GM04504 (cell line): ENCODE results near the gene MICALL2.

Experiments
- DNase-seq: peaks from one replicate; pipeline ENCODE4 v3.0.0-alpha.2; 2012; ENCODE audit warnings: low read depth

The MICALL2 gene

DNA sequence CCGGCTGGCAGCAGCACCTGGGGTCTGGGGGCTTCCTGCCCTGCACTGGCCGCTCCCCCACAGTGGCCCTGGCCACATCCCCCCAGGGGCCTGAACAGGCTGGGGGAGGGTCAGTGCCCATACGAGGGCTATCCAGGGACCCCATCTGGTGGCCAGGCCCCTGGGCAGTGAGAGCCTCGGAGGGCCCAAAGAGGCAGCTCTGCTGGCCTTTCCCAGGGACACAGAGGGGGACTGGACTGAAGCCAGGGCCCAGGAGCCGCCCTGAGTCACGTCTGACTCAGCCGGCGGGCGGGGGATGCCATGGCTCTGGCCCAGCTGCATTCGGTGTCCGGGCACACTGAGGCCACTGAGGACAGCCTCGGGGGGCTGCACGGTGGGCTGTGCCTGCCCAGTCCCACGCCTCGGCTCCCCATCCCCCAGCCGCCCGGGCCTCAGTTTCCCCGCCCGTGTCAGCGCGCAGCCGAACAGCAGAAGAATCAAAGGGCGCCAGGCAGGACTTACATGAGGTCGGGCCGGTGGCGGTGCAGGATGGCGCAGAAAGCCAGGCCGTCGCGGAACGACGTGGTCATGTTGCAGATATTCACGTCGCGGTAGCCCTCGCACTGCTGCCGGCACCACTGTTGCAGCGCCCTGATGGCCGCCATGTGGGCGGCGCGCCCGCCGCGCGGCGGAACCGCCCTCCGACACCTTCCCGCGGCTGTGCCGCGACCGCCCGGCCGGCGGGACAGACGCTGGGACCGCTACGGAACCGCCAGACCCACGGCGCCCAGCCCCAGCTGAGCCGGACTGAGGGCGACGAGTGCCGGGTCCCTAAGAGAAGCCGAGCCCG lies at the start of gene MICALL2:
TSS of gene MICALL2 (minus strand) at position 788 of the 829 bp plus-strand sequence. CDS start at position 644, 144 bp downstream.
- peak; percentile 81 for DNase-seq

DNA sequence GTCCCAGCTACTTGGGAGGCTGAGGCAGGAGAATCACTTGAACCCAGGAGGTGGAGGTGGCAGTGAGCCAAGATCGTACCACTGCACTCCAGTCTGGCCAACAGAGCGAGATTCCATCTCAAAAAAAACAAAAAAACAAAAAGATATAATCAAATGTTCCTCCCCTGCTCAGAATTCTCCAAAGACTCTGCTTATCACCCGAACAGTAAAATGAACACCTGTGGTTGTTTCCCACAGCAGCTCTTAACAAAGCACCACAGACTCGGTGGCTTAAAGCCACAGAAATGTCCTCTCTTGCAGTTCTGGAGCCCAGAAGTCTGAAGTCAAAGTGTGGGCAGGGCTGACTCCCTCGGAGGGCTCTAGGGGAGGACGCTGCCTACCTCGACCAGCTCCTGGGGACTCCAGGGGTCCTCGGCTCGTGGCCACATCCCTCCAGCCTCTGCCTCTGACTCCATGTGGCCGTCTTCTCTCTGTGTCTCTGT lies 49.0 kb upstream of the MICALL2 start:
- no peak for DNase-seq

DNA sequence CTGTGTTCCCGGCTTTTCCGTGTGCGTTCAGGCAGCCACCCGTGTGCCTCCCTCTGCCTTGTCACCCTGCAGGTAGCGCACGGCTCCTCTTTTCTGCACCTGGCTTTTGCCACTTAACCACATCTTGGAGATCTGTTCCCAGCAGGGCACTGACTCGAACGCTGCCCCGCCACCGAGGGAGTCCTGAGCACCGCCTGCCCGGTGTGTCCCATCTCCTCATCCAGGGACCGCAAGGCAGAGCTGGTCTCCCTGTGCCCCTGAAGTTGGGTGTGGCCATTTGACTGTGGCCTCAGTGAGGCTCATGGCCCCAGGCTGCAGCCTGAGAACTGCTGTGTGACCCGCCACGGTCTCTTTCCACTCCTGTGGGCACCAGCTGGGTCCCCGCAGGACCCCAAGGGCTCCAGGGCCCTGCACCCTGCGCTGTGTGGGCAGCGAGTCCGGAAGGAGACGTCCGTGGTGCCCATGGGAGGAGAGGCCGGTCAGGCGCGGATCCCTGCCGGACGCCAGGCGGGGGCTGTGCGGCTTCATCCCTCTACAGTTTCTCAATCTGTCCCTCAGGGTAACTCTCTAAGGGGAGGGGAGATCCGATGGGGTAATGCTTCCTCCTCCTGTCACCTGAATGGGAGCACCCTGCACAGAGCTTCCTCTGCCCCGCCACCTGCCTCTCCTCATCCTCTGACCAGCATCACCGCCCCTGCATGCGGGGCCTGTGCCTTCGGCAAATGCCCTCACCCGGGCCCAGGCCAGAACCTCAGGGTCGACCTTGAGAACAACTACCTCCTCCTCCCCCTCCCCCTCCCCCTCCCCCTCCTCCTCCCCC lies 46.7 kb upstream of the MICALL2 start:
- no peak for DNase-seq

DNA sequence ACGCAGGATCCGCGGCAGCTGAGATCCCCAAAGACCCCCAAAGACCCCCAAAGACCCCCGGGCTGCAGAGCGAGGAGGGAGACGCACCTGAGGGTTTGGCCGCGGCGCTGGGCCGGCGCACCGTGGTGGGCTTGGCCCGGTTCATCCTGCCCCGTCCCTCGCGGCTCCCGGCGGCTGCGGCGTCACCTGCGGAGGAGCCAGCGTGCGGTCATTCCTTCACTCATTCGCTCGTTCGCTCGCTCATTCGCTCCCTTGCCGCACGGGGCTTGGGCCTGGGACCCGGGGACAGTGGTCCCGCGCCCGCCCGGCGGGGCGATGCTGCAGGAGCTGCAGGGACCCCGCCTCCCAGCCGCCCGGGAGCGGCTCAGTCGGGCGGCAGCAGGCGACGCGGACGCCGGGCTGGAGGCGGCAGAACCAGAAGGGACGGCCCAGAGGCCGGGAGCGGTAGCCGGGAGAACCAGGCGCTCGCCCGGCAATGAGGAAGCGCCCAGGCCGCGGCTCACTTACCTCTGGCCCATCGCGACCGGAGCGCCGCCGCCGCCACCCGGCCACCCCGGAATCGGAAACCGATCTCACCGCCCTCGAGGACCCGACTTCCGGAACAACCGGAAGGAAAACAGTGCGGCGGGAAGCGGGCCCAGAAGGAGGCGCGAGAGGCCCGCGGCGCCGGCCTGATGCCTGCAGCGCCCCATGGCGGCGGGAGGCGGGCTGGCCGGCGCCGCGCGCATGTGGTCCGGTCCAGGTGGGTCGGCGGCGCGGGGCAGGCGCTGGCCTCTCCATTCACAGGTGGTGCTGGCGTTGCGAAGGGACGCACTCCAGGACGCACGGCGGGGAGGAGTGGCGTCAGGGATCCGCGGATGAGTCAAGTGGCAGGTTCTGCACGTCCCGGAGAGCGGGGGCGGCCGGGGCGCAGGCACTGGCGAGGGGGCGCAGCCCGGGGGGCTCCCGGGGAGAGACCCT lies 44.8 kb upstream of the MICALL2 start, which contains the start of gene INTS1:
TSS of gene INTS1 (minus strand) at position 574 of the 960 bp plus-strand sequence. CDS start at position 145, 429 bp downstream.
- DNase-seq: peak; percentile 72

DNA sequence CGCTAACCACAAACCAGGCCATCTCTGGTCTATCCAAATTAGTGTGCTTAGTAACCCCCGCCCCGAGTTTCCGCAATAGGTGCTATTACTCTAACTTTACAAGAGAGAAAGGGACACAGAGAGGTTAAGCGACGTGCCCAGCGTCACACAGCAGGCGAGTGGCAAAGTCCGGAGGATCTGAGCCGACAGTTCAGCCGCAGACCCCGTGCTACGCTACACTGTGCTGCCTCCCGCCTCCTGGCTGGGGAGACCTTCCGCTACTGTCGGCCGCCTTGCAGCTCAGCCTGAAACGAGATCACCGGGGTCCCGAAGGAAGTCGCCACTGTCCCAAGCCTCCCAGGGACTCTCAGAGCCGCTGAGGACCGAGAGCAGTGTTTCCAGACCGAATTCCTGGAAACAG lies 44.1 kb upstream of the MICALL2 start:
- DNase-seq: no peak

DNA sequence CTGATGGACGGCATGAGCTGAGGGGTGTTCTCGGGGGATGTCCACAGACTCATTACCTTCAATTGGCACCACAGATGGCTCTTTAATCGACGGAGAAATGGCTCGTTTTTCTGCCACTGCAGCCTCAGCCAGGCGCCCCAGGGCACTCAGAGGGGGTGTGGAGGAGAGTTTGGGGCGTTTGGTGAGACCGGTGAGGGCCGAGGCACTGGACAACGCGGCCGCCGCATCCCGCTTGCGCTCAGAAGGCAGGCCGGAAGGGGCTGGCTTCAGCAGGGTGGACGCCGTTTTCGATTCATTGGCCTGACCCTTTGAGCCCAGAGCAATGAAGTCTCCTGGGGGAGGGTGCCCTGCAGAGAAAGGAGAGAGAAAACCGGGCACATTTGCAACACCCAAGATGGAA lies 43.6 kb upstream of the MICALL2 start:
- DNase-seq: no peak

DNA sequence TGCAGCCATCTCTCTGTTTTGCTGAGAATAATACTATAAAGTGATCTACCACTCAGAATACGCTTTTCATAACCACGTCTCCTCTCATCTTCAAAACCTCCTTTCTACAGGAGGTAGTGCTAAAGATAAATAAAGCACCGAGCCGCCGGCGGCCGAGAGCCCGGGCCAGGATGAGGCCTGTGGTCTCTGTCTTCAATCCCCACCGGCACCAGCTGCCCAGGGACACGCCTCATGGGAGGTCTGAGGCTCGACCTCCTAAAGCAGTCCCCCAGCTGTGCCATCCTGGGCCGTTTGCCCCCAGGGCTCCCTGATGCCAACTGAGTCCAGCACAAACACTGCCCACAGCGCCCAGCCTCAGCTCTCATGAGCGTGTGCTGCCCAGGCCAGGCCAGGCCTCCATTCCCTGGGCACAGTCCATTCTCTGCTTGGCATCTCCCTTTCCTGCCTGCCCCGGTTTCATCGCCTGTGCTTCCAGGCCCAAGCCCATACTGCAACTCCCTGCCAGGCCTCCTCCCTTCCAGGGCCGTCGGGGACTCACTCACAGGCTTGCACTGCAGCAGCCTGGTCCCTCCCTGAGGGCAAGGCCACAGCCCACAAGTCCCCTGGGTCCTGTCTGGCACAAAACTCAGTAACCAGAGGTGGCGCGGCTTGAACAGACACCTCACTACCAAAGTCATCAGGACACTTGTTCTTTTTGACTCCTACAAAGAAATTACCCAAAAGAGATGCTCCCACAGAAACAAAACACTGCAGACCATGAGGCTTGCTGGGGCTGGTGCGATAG lies 42.4 kb upstream of the MICALL2 start:
- DNase-seq: no peak

DNA sequence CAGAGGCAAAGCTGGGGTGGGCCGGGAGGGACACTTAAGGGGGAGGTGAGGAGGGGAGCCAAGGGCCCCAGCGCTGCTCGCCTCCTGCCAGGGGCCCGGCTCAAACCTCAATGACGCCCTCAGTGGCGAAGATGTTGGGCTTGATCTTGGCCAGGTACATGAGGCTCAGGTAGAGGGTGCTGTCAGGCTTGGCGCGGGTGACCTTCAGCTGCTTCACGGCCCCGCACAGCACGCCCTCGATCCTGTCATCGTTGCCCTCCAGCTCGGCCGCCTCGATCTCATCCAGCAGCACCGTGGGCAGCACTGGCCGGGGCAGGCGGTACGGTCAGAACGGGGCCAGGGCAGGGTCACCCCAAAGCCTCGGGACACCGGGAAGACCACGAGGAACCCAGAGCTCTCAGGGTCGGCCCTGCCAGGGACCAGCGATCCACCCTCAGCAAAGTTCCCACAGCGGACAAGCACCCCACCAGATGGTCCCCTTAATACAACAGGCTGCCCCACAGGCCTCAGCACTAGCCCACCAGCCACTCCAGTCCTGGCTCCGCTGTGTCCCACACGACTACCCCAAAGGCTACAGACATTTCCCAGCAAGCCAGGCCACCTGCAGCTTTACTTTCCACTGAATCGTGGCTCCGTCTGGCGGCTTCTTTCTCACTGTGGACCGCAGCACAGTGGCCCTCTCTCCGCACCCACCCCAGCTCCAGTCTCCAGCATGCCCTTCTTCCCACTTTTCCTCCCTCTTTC lies 41.0 kb upstream of the MICALL2 start:
- DNase-seq: no peak

DNA sequence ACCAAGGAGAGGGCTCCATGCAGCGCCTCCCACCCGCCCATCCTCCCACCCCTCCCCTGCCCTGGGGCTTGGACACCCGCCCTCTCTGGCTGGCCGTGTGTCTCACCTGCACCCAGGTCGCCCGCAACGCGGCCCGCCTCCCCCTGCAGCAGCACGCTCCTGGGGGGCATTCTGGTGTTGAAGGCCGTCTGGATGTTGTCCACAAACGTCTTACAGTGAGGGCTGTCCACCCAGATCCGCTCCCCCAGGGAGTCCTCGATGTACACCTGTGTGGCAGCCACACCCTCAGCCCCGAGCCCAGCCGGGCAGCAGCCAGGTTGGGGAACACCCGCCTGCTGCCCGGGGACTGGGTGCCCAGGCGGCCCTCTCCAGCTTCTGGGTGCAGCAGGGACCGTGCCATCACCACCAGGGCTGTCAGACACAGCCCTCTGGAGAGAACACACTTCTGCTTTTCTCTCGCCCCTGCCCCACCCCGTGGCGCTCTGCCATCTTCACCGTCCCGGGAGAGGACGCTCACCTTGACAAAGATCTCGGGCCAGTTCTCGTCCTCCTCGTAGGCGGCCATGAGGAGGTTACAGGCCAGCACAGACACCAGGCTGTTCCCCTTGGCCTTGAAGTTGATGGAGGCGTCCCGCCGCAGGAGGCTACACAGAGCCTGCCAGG lies 40.2 kb upstream of the MICALL2 start:
- DNase-seq: no peak

DNA sequence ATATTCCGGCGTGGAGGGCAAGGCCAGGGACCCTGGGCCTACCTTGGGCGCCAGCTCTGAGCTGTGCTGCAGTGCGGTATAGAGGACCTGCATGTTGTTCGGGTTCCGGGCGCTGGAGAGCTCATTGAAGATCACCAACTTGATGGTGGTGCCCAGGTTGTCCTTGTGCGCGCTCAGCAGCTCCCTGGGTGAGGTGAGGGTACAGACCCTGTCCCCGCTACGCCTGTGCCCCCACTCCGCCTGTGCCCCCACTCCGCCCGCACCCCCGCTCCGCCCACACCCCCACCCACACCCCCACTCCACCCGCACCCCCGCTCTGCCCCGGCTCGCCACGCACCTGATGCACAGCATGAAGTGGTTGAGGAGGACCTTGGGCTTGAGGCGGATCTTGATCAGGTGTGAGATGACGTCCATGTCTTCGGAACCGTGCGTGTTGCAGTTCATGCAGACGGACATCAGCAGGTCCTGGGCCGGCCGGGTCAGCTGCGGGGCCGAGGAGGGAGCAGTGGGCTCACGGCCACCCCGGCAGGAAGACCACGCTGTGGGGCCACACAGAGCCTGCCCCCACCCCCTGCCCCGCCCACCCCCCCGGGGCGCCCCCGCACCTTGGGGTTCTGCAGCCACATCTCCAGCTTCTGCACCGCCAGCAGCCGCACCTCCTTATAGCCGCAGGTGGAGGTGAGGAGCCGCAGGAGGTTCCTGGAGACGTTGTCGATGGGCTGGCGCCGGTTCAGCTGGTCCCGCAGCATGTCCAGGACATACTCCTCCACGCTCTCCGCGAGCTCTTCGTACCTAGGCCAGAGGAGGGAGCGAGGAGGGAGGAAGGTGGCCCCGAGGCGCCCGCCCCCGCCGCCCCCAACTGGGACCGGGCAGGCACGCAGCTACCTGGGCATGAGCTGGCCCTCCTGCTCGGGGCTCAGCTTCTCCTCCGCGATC lies 39.4 kb upstream of the MICALL2 start:
- no peak for DNase-seq

DNA sequence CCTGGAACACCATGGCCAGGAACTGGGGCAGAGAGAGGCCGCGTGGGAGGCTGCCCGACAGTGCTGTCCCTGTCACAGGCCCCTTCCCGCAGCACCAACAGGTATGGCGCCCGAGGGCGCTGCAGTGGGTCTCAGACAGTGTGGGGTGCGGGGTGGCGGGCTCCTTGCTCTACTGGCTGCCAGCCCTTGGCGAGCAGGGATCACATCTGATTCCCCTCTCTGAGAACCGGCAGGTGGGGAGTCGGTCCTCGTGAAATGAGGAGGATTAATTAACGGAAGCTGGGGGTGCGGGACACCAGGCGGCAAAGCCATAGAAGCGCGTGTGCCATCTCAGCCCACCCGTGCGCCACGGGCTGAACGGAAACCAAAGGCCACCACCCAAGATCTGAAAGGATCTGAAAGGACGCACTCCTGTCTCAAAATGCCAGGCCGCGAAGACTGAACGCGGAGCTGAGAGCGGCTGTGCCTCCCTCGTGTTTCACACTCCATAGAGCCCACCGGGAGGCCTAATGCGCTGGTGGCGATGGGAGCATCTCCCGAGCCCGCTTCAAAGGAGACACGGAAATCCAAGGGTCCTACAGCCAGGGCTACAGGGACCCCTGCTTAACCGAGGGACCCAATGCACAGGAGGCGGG lies 38.1 kb upstream of the MICALL2 start:
- DNase-seq: no peak

DNA sequence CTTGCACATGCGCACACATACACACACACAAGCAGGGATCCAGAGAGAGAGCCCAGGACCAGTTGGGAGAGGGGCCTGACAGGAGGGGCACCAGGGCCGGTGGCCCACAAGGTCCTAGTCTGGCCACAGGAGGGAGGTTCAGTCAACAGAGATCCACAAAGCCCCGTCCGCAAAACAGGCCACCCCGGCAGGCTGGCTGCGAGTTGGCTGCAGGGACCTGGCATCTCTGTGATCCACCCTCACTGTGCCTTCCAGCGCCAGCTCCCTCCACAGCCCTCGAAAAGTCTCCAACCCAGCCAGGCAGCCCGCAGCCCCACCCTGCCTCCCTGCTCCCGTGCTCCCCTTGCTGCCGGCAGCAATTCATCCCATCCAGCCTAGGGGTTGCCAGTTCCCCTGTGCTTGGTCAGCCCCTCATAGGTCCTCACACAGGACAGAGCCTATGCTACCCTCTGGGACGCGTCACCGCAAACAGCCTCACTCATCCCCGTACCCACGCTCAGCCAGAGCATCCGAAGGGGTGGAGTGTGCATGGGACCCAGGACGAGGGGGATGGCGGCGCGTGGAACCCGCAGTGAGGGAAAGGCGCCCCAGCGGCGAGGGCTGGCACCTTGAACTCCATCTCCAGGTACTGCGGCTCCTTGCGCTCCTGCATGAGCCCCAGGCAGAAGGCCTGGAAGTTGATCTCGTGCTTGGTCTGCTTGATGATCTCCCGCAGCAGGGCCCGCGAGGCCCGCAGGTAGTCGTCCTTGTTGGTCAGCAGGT lies 37.4 kb upstream of the MICALL2 start:
- no peak for DNase-seq

DNA sequence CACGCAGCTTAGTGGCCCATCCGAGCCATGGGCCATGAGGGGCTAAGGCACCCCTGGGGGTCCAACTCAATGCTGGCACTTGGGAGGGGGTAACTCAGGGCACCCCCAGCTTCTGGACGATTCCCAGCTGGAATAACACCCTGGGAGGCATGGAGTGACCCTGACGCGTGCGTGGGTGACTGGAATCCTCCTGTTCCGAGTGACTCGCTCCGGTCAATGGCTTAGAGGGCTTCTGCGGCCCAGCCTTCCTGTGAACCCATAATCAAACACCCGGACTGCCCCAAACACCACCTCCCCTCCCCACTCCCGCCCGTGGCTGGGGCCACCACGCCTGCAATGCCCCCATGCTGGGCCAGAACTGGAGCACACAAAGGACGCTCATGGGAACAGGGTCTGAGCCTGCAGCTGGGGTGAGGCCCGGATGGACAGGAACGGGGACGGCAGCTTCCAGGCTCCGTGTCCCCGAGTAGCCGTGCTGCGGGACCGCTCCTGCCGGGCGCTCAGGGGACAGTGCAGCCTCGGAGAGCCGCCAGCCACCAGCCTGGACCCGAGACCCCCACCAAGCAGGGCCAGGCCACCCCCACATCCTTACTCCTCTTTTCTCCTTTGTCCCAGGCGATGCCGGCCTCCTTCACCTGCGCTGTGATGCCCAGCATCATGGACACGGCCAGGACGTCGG lies 36.4 kb upstream of the MICALL2 start:
- no peak for DNase-seq

DNA sequence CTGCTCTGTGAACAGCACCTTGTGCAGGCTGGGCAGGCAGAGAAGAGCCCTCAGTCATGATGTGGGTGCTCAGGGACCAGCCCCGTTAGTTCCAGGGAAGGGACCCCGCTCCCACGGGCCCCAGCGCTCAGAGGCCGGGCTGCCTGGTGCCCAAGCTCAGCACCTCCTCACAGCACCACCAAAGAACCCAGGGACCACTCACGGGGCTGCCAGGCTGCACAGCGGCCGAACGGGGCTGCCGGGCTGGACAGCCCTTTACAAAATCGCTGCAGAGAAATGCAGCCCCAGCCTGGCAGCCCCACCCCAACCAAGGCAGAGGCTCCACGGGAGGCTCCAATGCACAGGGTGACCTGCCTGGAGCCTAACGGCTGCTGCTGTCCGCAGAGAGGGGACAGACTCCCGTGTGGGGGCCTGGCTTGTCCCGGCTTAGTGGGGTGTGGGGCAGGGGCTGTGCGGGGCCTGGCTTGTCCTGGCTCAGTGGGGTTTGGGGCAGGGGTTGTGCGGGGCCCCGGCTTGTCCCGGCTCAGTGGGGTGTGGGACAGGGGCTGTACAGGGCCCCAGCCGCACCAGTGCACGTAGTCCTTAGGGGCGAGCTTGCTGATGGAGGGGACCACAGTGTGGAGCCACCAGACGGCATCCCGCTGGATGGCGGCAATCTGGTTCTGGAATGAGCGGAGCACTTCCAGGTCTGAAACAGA lies 35.7 kb upstream of the MICALL2 start:
- DNase-seq: no peak

DNA sequence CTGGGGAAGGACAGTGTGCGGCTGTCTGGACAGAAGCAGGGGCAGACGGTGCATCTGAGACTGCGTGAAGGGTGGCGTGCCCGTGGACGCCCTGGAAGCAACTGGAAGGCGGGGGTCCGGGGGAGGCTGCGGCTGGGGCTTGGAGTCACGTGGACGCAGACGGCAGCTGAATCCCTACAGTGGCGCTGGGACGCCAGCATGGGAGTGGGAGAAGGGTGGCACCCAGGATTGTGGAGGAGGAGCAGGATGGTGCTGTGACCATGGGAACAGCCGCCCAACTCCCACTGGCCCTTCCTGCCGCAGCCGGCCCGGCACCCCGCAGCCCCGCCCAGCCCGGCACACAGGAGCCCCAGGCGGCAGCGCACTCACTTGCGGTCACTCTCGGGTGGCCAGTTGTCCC lies 35.2 kb upstream of the MICALL2 start:
- DNase-seq: no peak

DNA sequence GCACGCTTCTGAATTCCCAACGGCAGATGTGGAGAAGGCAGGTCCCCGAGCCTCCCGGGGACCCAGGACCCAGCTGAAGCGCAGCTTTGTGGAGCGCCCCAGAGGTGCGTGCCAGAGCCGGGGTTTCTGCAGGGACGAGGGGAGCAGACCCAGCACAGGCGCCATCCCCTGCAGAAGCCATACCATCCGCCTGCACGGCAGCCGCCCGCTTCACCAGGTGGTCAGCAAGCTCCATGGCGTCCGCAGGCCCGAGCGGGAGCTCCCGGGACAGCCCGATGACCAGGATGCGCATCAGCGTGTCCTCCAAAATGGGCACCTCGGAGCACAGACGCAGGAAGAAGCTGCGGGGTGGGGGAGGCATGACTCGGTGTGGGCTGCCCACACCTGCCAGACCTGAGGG lies 34.3 kb upstream of the MICALL2 start:
- DNase-seq: no peak
